ENCODE measurements around the gene TMEM14A. TPM values are rescaled to one million over a fixed set of nuclear protein-coding genes. Genes with fewer than 3 reads are reported as not detected.

Gene TMEM14A
- total and polyA plus RNA-seq, 2 of the 8 experiments (the other 6 are each of a cell fraction or from before 2014, with no cell fraction given), result 11.1 to 11.2 TPM

DNA sequence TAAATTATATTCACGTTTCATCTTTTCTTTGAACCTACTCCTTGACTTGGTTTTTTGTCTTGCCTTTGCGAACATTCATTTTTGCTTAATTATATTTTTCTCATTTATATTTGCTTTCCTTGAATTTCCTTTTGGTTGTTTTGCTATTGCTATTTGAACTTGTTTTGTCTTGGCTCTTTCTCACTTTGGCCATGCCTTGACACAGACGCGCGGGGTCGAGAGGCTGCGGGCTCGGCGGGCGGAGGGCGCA lies 7.1 kb upstream of the TMEM14A start:
- Histone ChIP-seq H4K20me1 (replicated peaks in 1 of 2; ENCODE audit: control insufficient read depth in 1 of 2, insufficient read depth in 2 of 2, low read length in 2 of 2) (no peaks in the 10 kb centered on the region), H3K18ac (ENCODE audit: extremely low read depth, low read length) (peak overlapping the region; percentile 52; the same call in 1 of the 2 replicates), H3K23ac (ENCODE audit: insufficient read length) (no peak overlapping the region), H3K9me3 (ENCODE audit: insufficient read depth in 2 of 2, low read depth in 1 of 2, low read length in 1 of 2) (no peaks in the 10 kb centered on the region), H3K9ac (replicated peaks in 1 of 4; ENCODE audit: extremely low read depth in 1 of 4, low read depth in 3 of 4, low read length in 3 of 4) (peak overlapping the region in 3 of 4 experiments; percentile 7 to 24 (median 9); a peak in 3 of 7 replicates), H2AFZ (ENCODE audit: low read length) (no peak overlapping the region), H3K27me3 (replicated peaks in 1 of 4; ENCODE audit: control insufficient read depth in 3 of 4, extremely low read depth in 1 of 4, insufficient read depth in 3 of 4, low read length in 3 of 4) (peaks cover 0 to 10% (median 7%) of the 10 kb centered on the region in 4 experiments; a peak in 5 of 7 replicates), H4K5ac (ENCODE audit: insufficient read length, low read depth, low read length) (peak overlapping the region; percentile 79), H3K79me1 (ENCODE audit: low read depth, low read length) (no peaks in the 10 kb centered on the region), H2BK20ac (ENCODE audit: low read length) (no peak overlapping the region), H2BK12ac (ENCODE audit: low read depth, low read length) (no peak overlapping the region), H3K4me1 (replicated peaks in 1 of 4; ENCODE audit: control insufficient read depth in 3 of 4, insufficient read depth in 4 of 4, low read length in 3 of 4) (peaks cover 0 to 10% (median 5%) of the 10 kb centered on the region in 4 experiments; a peak in 3 of 7 replicates), H3K56ac (replicated peaks; ENCODE audit: insufficient read length, low read depth, low read length) (no peak overlapping the region), H2BK120ac (replicated peaks; ENCODE audit: low read depth, low read length) (no peak overlapping the region), H2BK15ac (ENCODE audit: low read length) (no peak overlapping the region), H3K23me2 (ENCODE audit: low read depth, low read length) (peaks cover 15% of the 10 kb centered on the region; the same call in 1 of the 2 replicates), H3K4me2 (ENCODE audit: insufficient read depth in 1 of 2, low read depth in 2 of 2, low read length in 2 of 2) (peak overlapping the region; percentile 83 to 86), H3K79me2 (ENCODE audit: control insufficient read depth in 1 of 2, insufficient read depth in 2 of 2, low read length in 2 of 2) (peaks cover 0 to 6% of the 10 kb centered on the region in 2 experiments; a peak in 1 of 4 replicates), H2BK5ac (ENCODE audit: low read depth, low read length) (no peak overlapping the region), H4K91ac (replicated peaks; ENCODE audit: insufficient read length, low read length) (no peak overlapping the region), H3K36me3 (ENCODE audit: control insufficient read depth in 2 of 4, insufficient read depth in 4 of 4, low read length in 3 of 4) (peaks cover 0 to 2% (median 0%) of the 10 kb centered on the region in 4 experiments; a peak in 1 of 8 replicates), H2AK5ac (ENCODE audit: low read depth, low read length) (no peak overlapping the region), H3K4ac (replicated peaks; ENCODE audit: insufficient read length, low read depth, low read length) (no peak overlapping the region), H3K4me3 (ENCODE audit: extremely low read depth in 1 of 4, insufficient read depth in 2 of 4, low read depth in 3 of 4, low read length in 4 of 4) (peak overlapping the region; percentile 66 to 76 (median 74)), H3K27ac (ENCODE audit: low read depth, low read length) (no peak overlapping the region), H3K14ac (ENCODE audit: insufficient read length) (no peak overlapping the region), H4K8ac (ENCODE audit: extremely low read depth, insufficient read depth, low read length) (0 out of 2 replicates have a peak overlapping the region, but pooled peaks have one; percentile 64)
- ChIA-PET CTCF (ENCODE audit: partially characterized antibody) (interaction anchor here (0.8 to 6.7 kb wide), 22 partner anchors 10 to 379 kb away, joined by 3 to 86 read pairs (median 7); partner anchors contain the start of genes EFHC1 and MCM3), POLR2A (ENCODE audit: partially characterized antibody) (interaction anchor here (1.2 to 3.4 kb wide), 3 partner anchors 12 to 248 kb away, joined by 3 to 22 read pairs (median 5); partner anchors contain the start of gene EFHC1)
- FAIRE-seq, result no peak
- DNase-seq (ENCODE audit: low read depth in 1 of 2, low spot score in 2 of 2), result no peak
- 3% methylated on average over 11 of the region's 11 CpGs; no CpG with 5 or more reads in 1 of the 2 experiments for WGBS, 2 experiments (ENCODE audit: extremely low coverage in 1 of 2, insufficient coverage in 1 of 2, insufficient read length in 1 of 2, insufficient replicate concordance in 2 of 2, low coverage in 1 of 2, low lambda C conversion rate in 2 of 2, missing lambda C conversion rate in 1 of 2)
- TF ChIP-seq SP4 (IDR thresholded peaks at IDR 0.05; ENCODE audit: low read length) (0 out of 2 replicates have a peak, but pooled peaks have one; percentile 23), EZH2 (IDR thresholded peaks at IDR 0.05; ENCODE audit: low read depth, low read length, severe bottlenecking) (no peak), MAX (IDR thresholded peaks at IDR 0.05) (no peak; the same call in 1 of the 2 replicates), NANOG (IDR thresholded peaks at IDR 0.05; ENCODE audit: insufficient read depth, low read depth, low read length, poor library complexity, severe bottlenecking) (no peak), PHF8 (conservative IDR thresholded peaks at IDR 0.05; ENCODE audit: low read depth, low read length) (peak; percentile 12; the same call in 1 of the 2 replicates), TEAD4 (IDR thresholded peaks at IDR 0.05; ENCODE audit: low read depth, low read length) (no peak)
